SH-SY5Y (cell line): ENCODE results near the gene PRRG2.

Experiments used
- GATA2 ChIP-seq: IDR thresholded peaks from 2 replicates; pipeline ENCODE4 v1.6.1; 2011; ENCODE audit warnings: mild to moderate bottlenecking, low read depth, low read length
- GATA3 ChIP-seq: IDR thresholded peaks from 2 replicates; pipeline ENCODE4 v1.6.1; 2011; ENCODE audit warnings: low read depth, mild to moderate bottlenecking, low read length, moderate library complexity

- TF ChIP-seq GATA2 = no peak
- TF ChIP-seq GATA3 = no peak
These were observed 42.5 kb upstream of the PRRG2 start for GRCh38 chr19:49538643-49539042.
